BJ (cell line): Measurements from ENCODE around the gene GPRIN2. TPM values are rescaled to one million over a fixed set of nuclear protein-coding genes. Genes with fewer than 3 reads are reported as not detected.

ENCODE experiments used
- CTCF ChIA-PET: fragments of 350-600 bp; formaldehyde crosslinking; extraction: SDS; loops from one replicate; lab custom pipeline; 2021; ENCODE audit warnings: antibody characterized with exemption, inconsistent platforms; lab: Yijun Ruan, JAX
- POLR2A ChIA-PET: fragments of 300-600 bp; sonication (Branson Sonifier 250); formaldehyde crosslinking; extraction: SDS; loops from one replicate; lab custom pipeline; 2021; ENCODE audit warnings: antibody characterized with exemption; lab: Charles Lee
- DNase-seq: peaks from one replicate; pipeline ENCODE4 v3.0.0-alpha.2; 2011; ENCODE audit warnings: low read depth
- H3K27me3 ChIP-seq: 2 replicates; pipeline ENCODE4 v1.6.0; 2011; ENCODE audit warnings: low read length; ENCODE audit not compliant: control insufficient read depth, insufficient read depth
- H3K36me3 ChIP-seq: 2 replicates; pipeline ENCODE4 v1.5.1; 2011; ENCODE audit warnings: low read length; ENCODE audit not compliant: control insufficient read depth, insufficient read depth
- H3K4me3 ChIP-seq: 2 replicates; pipeline ENCODE4 v1.5.1; 2011; ENCODE audit warnings: low read depth, mild to moderate bottlenecking, control low read depth, low read length
- CTCF ChIP-seq: IDR thresholded peaks from 2 replicates; pipeline ENCODE4 v1.5.1; 2011; ENCODE audit warnings: low read depth, mild to moderate bottlenecking, control low read depth, inconsistent platforms, low read length, moderate library complexity; ENCODE audit not compliant: insufficient read depth
- polyA plus RNA-seq: library from polyadenylated mRNA; depleted of rRNA; stranded (reverse); fragments of >200 nt; gene quantifications from 2 replicates; pipeline ENCODE4 v1.2.3, GENCODE V29; 2011

Gene GPRIN2
- polyA plus RNA-seq, 1 experiment, result 0.04 TPM

GRCh38 chr10:46540412-46541016, 15.9 kb downstream of the GPRIN2 start:
- TF ChIP-seq CTCF, result no peak
- no peak overlapping the region for H3K4me3 ChIP-seq

GRCh38 chr10:46539596-46540411, 16.7 kb downstream of the GPRIN2 start:
- H3K4me3 ChIP-seq, result no peak overlapping the region
- ChIA-PET POLR2A (interaction anchor here (0.6 kb wide), 1 partner anchor 9 kb away, joined by 3 read pairs; no protein-coding TSS in a partner anchor), CTCF (interaction anchor here (1.0 to 3.1 kb wide), 4 partner anchors 9 to 16 kb away, joined by 3 to 11 read pairs (median 7); no protein-coding TSS in a partner anchor)
- H3K36me3 ChIP-seq, result no peaks in the 10 kb centered on the region
- DNase-seq, result no peak
- TF ChIP-seq CTCF, result no peak
- peaks cover 13% of the 10 kb centered on the region for H3K27me3 ChIP-seq

More at GRCh38 chr10:46540412-46541016, 15.9 kb downstream of the GPRIN2 start:
- CTCF ChIA-PET, result interaction anchor here (1.0 to 3.1 kb wide), 3 partner anchors 10 to 17 kb away, joined by 3 to 11 read pairs (median 10); no protein-coding TSS in a partner anchor
- POLR2A ChIA-PET, result no interaction called here
- DNase-seq, result no peak
- Histone ChIP-seq H3K27me3 (peaks cover 13% of the 10 kb centered on the region), H3K36me3 (no peaks in the 10 kb centered on the region)

GRCh38 chr10:46538717-46539426, 17.6 kb downstream of the GPRIN2 start:
- CTCF ChIA-PET, result interaction anchor here (1.3 to 3.1 kb wide), 3 partner anchors 10 to 15 kb away, joined by 4 to 10 read pairs (median 4); no protein-coding TSS in a partner anchor
- no peak for TF ChIP-seq CTCF
- H3K36me3 ChIP-seq, result no peaks in the 10 kb centered on the region
- DNase-seq, result no peak
- no peak overlapping the region for H3K4me3 ChIP-seq
- H3K27me3 ChIP-seq, result peaks cover 13% of the 10 kb centered on the region
- POLR2A ChIA-PET, result no interaction called here

GRCh38 chr10:46538155-46538554, 18.3 kb downstream of the GPRIN2 start:
- ChIA-PET POLR2A (no interaction called here), CTCF (interaction anchor here (1.5 to 3.1 kb wide), 3 partner anchors 8 to 15 kb away, joined by 3 to 10 read pairs (median 4); no protein-coding TSS in a partner anchor)
- H3K4me3 ChIP-seq, result no peak overlapping the region
- DNase-seq, result no peak
- no peaks in the 10 kb centered on the region for H3K36me3 ChIP-seq
- H3K27me3 ChIP-seq, result peaks cover 13% of the 10 kb centered on the region
- TF ChIP-seq CTCF, result no peak
